Fibroblast of the aortic adventitia (primary cell): ENCODE data around the gene PLCE1. TPM values are rescaled to one million over a fixed set of nuclear protein-coding genes. Genes with fewer than 3 reads are reported as not detected.

Experiments used
- DNase-seq: peaks from one replicate; pipeline ENCODE4 v3.0.0-alpha.2; 2010; ENCODE audit warnings: low read depth
- H3K4me3 ChIP-seq: 2 replicates; pipeline ENCODE4 v1.5.1; 2011; ENCODE audit warnings: low read depth, mild to moderate bottlenecking, control low read depth, low read length, moderate library complexity
- total RNA-seq: library from RNA; depleted of rRNA; stranded (reverse); fragments of >200 nt; gene quantifications from 2 replicates; pipeline ENCODE4 v1.2.3, GENCODE V29; 2012; ENCODE audit warnings: low replicate concordance
- TF ChIP-seq, protein P1 (sequence below): IDR thresholded peaks from 2 replicates; pipeline ENCODE4 v1.5.1; 2011; ENCODE audit warnings: mild to moderate bottlenecking, low read length, control low read depth, inconsistent platforms; ENCODE audit not compliant: insufficient read depth

Gene PLCE1
- total RNA-seq, 1 donor = 8.9 TPM

DNA sequence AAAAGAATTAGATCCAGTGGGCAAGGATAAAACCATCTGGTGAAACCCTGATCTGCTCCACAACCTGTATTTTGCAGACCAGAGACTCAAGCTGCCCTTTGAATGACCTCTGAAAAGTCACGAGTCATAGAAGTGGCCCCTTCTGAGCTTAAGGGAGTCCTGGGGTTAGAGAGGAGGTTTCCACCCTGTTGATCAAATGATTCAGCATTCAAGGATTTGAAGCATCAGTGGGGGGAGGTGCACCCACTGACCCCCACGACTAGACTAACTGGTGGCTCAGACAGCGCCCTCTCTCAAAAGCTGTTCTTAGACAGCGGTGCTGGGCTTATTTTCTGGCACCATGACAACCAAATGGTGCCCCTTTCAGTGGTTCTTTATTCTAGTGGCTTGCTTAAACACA, 44.3 kb downstream of the PLCE1 start:
- TF ChIP-seq, protein P1, sequence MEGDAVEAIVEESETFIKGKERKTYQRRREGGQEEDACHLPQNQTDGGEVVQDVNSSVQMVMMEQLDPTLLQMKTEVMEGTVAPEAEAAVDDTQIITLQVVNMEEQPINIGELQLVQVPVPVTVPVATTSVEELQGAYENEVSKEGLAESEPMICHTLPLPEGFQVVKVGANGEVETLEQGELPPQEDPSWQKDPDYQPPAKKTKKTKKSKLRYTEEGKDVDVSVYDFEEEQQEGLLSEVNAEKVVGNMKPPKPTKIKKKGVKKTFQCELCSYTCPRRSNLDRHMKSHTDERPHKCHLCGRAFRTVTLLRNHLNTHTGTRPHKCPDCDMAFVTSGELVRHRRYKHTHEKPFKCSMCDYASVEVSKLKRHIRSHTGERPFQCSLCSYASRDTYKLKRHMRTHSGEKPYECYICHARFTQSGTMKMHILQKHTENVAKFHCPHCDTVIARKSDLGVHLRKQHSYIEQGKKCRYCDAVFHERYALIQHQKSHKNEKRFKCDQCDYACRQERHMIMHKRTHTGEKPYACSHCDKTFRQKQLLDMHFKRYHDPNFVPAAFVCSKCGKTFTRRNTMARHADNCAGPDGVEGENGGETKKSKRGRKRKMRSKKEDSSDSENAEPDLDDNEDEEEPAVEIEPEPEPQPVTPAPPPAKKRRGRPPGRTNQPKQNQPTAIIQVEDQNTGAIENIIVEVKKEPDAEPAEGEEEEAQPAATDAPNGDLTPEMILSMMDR = no peak
- no peak overlapping the region for H3K4me3 ChIP-seq
- DNase-seq = peak; percentile 43

DNA sequence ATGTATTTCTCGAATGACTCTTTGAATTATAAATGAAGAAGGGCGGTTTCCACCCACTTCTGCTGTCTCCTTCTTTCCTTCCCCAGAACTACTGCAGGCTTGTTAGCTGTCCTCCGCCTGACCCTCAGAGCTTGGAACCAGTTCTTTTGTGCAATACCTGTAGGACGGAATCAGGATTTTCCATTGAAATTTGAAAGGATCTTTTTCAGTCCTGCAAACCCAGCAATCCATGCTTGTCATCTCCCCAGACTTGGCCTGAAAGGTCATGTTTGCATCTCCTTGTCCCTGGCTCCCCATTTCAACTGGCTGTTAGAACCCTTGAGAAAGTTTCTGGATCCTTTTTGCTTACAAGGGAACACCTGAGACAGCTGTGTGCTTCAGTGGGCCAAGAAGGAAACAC, 47.5 kb downstream of the PLCE1 start:
- TF ChIP-seq, protein P1 = no peak
- H3K4me3 ChIP-seq = no peak overlapping the region

DNA sequence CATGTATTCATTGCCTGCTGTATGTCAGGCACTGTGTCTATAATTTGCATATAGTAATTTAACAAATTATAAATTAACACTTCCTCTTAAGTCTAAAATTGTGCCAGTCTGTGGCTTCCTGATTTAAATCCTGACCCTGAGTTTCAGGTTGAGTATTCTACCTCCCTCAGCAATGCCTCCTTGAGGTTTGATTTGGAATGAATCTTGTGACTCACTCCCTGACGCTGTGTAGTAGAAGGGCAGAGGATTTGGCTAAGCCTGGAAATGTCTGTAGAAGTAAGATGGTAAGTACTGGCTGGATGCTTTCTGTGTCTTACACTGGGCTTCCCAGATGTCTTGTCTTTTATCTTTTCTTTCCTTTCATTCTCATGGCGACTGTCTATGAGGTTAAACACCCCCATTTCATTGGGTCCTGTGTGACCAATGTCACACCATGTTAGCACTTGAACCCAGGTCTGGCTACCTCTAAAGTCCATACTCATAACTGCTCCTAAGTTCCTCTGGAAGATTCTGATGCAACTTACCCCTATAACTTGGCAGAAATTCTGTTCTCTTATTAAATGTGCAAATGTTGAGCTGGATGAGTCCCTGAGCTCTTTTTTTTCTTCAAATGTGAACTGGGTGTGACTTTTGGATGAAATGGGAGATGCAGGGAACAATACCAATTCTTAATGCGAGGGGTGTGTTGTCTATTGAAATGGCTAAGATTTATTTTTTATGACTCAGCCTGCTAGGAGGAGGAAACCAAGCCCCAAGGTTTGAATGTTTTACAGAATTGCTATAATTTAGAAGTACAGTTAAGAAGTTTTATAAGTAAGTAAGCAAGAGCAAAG, 48.5 kb downstream of the PLCE1 start:
- peak overlapping the region; percentile 15 for H3K4me3 ChIP-seq
- DNase-seq = peak; percentile 96
- TF ChIP-seq, protein P1 = peak; percentile 57

More for the DNA sequence above, 47.5 kb downstream of the PLCE1 start:
- DNase-seq = no peak

- TF ChIP-seq, protein P1 = no peak
- DNase-seq = no peak
- H3K4me3 ChIP-seq = peak overlapping the region; percentile 13
Observed at GRCh38 chr10:94042834-94043175, 49.1 kb downstream of the PLCE1 start.

Other genes with a start within 250 kb of the PLCE1 start
- 0.16 and 0.18 TPM in 2 replicates for gene LGI1, start 236.0 kb upstream of the PLCE1 start, total RNA-seq
- 3.8 and 6.2 TPM in 2 replicates for gene SLC35G1, start 100.0 kb upstream of the PLCE1 start, total RNA-seq